H1 (cell line): Measurements from ENCODE around the gene SRSF3. TPM values are rescaled to one million over a fixed set of nuclear protein-coding genes. Genes with fewer than 3 reads are reported as not detected.

ENCODE experiments used
- CTCF ChIA-PET: fragments of 300-600 bp; sonication (Branson Sonifier 250); formaldehyde crosslinking; loops from one replicate; lab custom pipeline; 2021; ENCODE audit not compliant: partially characterized antibody; lab: Charles Lee
- POLR2A ChIA-PET: fragments of 300-600 bp; sonication (Branson Sonifier 250); formaldehyde crosslinking; loops from one replicate; lab custom pipeline; 2021; ENCODE audit warnings: inconsistent platforms; ENCODE audit not compliant: partially characterized antibody; lab: Charles Lee
- DNase-seq, 2 experiments: peaks; one replicate each; pipeline versions ENCODE4 v3.0.0 to v3.0.0-alpha.2; 2010 to 2022; ENCODE audit warnings: low spot score in 2 of 2, low read depth in 1 of 2, mixed read lengths in 1 of 2
- FAIRE-seq: peaks from 2 replicates; lab custom pipeline; 2011; peaks lifted over from hg19 to GRCh38; lab: Jason Lieb, UNC
- H2AFZ ChIP-seq: 2 replicates; pipeline ENCODE4 v1.8.1; 2012; ENCODE audit warnings: low read length, inconsistent platforms
- H2AK5ac ChIP-seq: 2 replicates; pipeline ENCODE4 v1.6.1; 2013; ENCODE audit warnings: low read depth, low read length
- H2BK120ac ChIP-seq: replicated peaks from 2 replicates; pipeline ENCODE3; 2013; ENCODE audit warnings: low read depth, low read length, inconsistent platforms
- H2BK12ac ChIP-seq: 2 replicates; pipeline ENCODE4 v1.6.1; 2013; ENCODE audit warnings: low read depth, low read length
- H2BK15ac ChIP-seq: 2 replicates; pipeline ENCODE4 v1.6.1; 2013; ENCODE audit warnings: low read length
- H2BK20ac ChIP-seq: 2 replicates; pipeline ENCODE4 v1.6.1; 2013; ENCODE audit warnings: low read length
- H2BK5ac ChIP-seq: 2 replicates; pipeline ENCODE4 v1.6.1; 2013; ENCODE audit warnings: low read depth, low read length
- H3K14ac ChIP-seq: 2 replicates; pipeline ENCODE4 v1.6.1; 2013; ENCODE audit warnings: inconsistent platforms; ENCODE audit not compliant: insufficient read length
- H3K18ac ChIP-seq: 2 replicates; pipeline ENCODE4 v1.6.1; 2013; ENCODE audit warnings: low read length; ENCODE audit errors: extremely low read depth
- H3K23ac ChIP-seq: 2 replicates; pipeline ENCODE4 v1.6.1; 2013; ENCODE audit warnings: inconsistent platforms; ENCODE audit not compliant: insufficient read length
- H3K23me2 ChIP-seq: 2 replicates; pipeline ENCODE4 v1.6.1; 2013; ENCODE audit warnings: low read depth, low read length
- H3K27ac ChIP-seq: 2 replicates; pipeline ENCODE4 v1.6.1; 2011; ENCODE audit warnings: low read depth, low read length, inconsistent platforms
- H3K27me3 ChIP-seq, 4 experiments: replicated peaks in 1 of 4; 1 replicate in 1 of 4; 2 replicates in 3 of 4; pipeline versions ENCODE4 v1.6.1 to v1.8.1; 2011 to 2013; ENCODE audit warnings: low read length in 3 of 4, mild to moderate bottlenecking in 3 of 4, inconsistent platforms in 2 of 4, mixed read lengths in 2 of 4, moderate library complexity in 1 of 4; ENCODE audit not compliant: control insufficient read depth in 3 of 4, insufficient read depth in 3 of 4; ENCODE audit errors: extremely low read depth in 1 of 4
- H3K36me3 ChIP-seq, 4 experiments: 2 replicates each; pipeline versions ENCODE4 v1.6.1 to v1.8.1; 2011 to 2013; ENCODE audit warnings: mild to moderate bottlenecking in 4 of 4, low read length in 3 of 4, moderate library complexity in 2 of 4, control low read depth in 1 of 4, inconsistent platforms in 1 of 4; ENCODE audit not compliant: insufficient read depth in 4 of 4, control insufficient read depth in 2 of 4
- H3K4ac ChIP-seq: replicated peaks from 2 replicates; pipeline ENCODE3; 2013; ENCODE audit warnings: low read length, low read depth, mixed read lengths, inconsistent platforms; ENCODE audit not compliant: insufficient read length
- H3K4me1 ChIP-seq, 4 experiments: replicated peaks in 1 of 4; 1 replicate in 1 of 4; 2 replicates in 3 of 4; pipeline versions ENCODE4 v1.6.1 to v1.8.1; 2011 to 2013; ENCODE audit warnings: low read length in 3 of 4, inconsistent platforms in 2 of 4, mixed read lengths in 1 of 4; ENCODE audit not compliant: insufficient read depth in 4 of 4, control insufficient read depth in 3 of 4
- H3K4me2 ChIP-seq, 2 experiments: 2 replicates each; pipeline versions ENCODE4 v1.6.1 to v1.8.1; 2011 to 2013; ENCODE audit warnings: low read depth in 2 of 2, low read length in 2 of 2, control low read depth in 1 of 2, inconsistent platforms in 1 of 2, mild to moderate bottlenecking in 1 of 2; ENCODE audit not compliant: insufficient read depth in 1 of 2
- H3K4me3 ChIP-seq, 4 experiments: fragments of 200-600, 300-600 bp in 1 of 4; sonication (generic), shearing (Covaris generic), sonication (Bioruptor Twin) in 1 of 4; 2 replicates each; pipeline versions ENCODE4 v1.5.1 to v1.8.1; 2011 to 2016; ENCODE audit warnings: low read length in 4 of 4, low read depth in 3 of 4, control low read depth in 2 of 4, inconsistent platforms in 2 of 4, mild to moderate bottlenecking in 2 of 4, mixed read lengths in 1 of 4, moderate library complexity in 1 of 4; ENCODE audit not compliant: insufficient read depth in 2 of 4; ENCODE audit errors: extremely low read depth in 1 of 4
- H3K56ac ChIP-seq: replicated peaks from 2 replicates; pipeline ENCODE3; 2013; ENCODE audit warnings: low read depth, mild to moderate bottlenecking, mixed read lengths, low read length, inconsistent platforms; ENCODE audit not compliant: insufficient read length
- H3K79me1 ChIP-seq: 2 replicates; pipeline ENCODE4 v1.6.1; 2013; ENCODE audit warnings: low read depth, low read length, control low read depth
- H3K79me2 ChIP-seq, 2 experiments: 2 replicates each; pipeline versions ENCODE4 v1.6.1 to v1.8.1; 2012 to 2013; ENCODE audit warnings: low read length in 2 of 2, mild to moderate bottlenecking in 2 of 2, inconsistent platforms in 1 of 2; ENCODE audit not compliant: insufficient read depth in 2 of 2, control insufficient read depth in 1 of 2
- H3K9ac ChIP-seq, 4 experiments: replicated peaks in 1 of 4; 1 replicate in 1 of 4; 2 replicates in 3 of 4; pipeline versions ENCODE4 v1.6.1 to v1.8.1; 2011 to 2013; ENCODE audit warnings: low read depth in 3 of 4, low read length in 3 of 4, control low read depth in 2 of 4, mild to moderate bottlenecking in 2 of 4, moderate library complexity in 2 of 4, inconsistent platforms in 1 of 4; ENCODE audit errors: extremely low read depth in 1 of 4
- H3K9me3 ChIP-seq, 2 experiments: 2 replicates each; pipeline versions ENCODE4 v1.6.1 to v1.8.1; 2012 to 2013; ENCODE audit warnings: mild to moderate bottlenecking in 2 of 2, moderate library complexity in 2 of 2, control low read depth in 1 of 2, inconsistent platforms in 1 of 2, low read depth in 1 of 2, low read length in 1 of 2, mixed read lengths in 1 of 2; ENCODE audit not compliant: insufficient read depth in 2 of 2
- H4K20me1 ChIP-seq, 2 experiments: replicated peaks in 1 of 2; 2 replicates each; pipeline versions ENCODE3 to v1.8.1; 2011 to 2013; ENCODE audit warnings: inconsistent platforms in 2 of 2, low read length in 2 of 2, mild to moderate bottlenecking in 1 of 2; ENCODE audit not compliant: insufficient read depth in 2 of 2, control insufficient read depth in 1 of 2
- H4K5ac ChIP-seq: 2 replicates; pipeline ENCODE4 v1.6.1; 2013; ENCODE audit warnings: low read length, low read depth, mixed read lengths, inconsistent platforms; ENCODE audit not compliant: insufficient read length
- H4K8ac ChIP-seq: 2 replicates; pipeline ENCODE4 v1.8.0; 2013; ENCODE audit warnings: mild to moderate bottlenecking, moderate library complexity, low read length, inconsistent platforms; ENCODE audit not compliant: insufficient read depth; ENCODE audit errors: extremely low read depth
- H4K91ac ChIP-seq: replicated peaks from 2 replicates; pipeline ENCODE3; 2013; ENCODE audit warnings: low read length, mixed read lengths, inconsistent platforms; ENCODE audit not compliant: insufficient read length
- CEBPB ChIP-seq: IDR thresholded peaks from 2 replicates; pipeline ENCODE4 v1.6.1; 2012; ENCODE audit warnings: low read depth, low read length
- CHD2 ChIP-seq: IDR thresholded peaks from 2 replicates; pipeline ENCODE4 v1.6.1; 2012; ENCODE audit warnings: low read length, improper control_type of control experiment
- CREB1 ChIP-seq: IDR thresholded peaks from 2 replicates; pipeline ENCODE4 v1.6.1; 2012; ENCODE audit warnings: inconsistent platforms
- GABPA ChIP-seq: IDR thresholded peaks from 2 replicates; pipeline ENCODE4 v1.6.1; 2011; ENCODE audit warnings: mild to moderate bottlenecking, low read length, moderate library complexity, borderline replicate concordance; ENCODE audit not compliant: insufficient read depth
- HDAC2 ChIP-seq, 2 experiments: fragments of 300-600 bp in 1 of 2; sonication (generic) in 1 of 2; IDR thresholded peaks; 2 replicates each; pipeline ENCODE4 v1.6.1; 2011 to 2012; ENCODE audit warnings: low read depth in 2 of 2, low read length in 2 of 2, mild to moderate bottlenecking in 2 of 2, moderate library complexity in 2 of 2, borderline replicate concordance in 1 of 2, inconsistent platforms in 1 of 2
- JUN ChIP-seq: IDR thresholded peaks from 2 replicates; pipeline ENCODE4 v1.6.1; 2011; ENCODE audit warnings: low read depth, mild to moderate bottlenecking, improper control_type of control experiment, low read length
- KDM4A ChIP-seq: IDR thresholded peaks from one replicate; pipeline ENCODE4 v1.7.1; 2012; ENCODE audit warnings: low read depth, mild to moderate bottlenecking, moderate library complexity, low read length, inconsistent platforms; ENCODE audit not compliant: severe bottlenecking
- PHF8 ChIP-seq: fragments of 200-600 bp; sonication (generic); conservative IDR thresholded peaks from 2 replicates; pipeline ENCODE4 v1.7.1; 2012; ENCODE audit warnings: low read depth, mild to moderate bottlenecking, inconsistent platforms, low read length, moderate library complexity
- POLR2AphosphoS5 ChIP-seq: IDR thresholded peaks from 2 replicates; pipeline ENCODE4 v1.6.1; 2011; ENCODE audit warnings: low read depth, low read length
- POU5F1 ChIP-seq: IDR thresholded peaks from 2 replicates; pipeline ENCODE4 v1.6.1; 2011; ENCODE audit warnings: low read depth, mild to moderate bottlenecking, low read length, moderate library complexity
- RXRA ChIP-seq: IDR thresholded peaks from 2 replicates; pipeline ENCODE4 v1.6.1; 2011; ENCODE audit warnings: low read depth, mild to moderate bottlenecking, low read length, moderate library complexity; ENCODE audit not compliant: insufficient read depth
- TBP ChIP-seq: IDR thresholded peaks from 2 replicates; pipeline ENCODE4 v1.6.1; 2011; ENCODE audit warnings: low read depth, low read length, improper control_type of control experiment
- WGBS, 2 experiments: shearing (Covaris generic) in 1 of 2; methylation state at CpG; one replicate each; pipeline versions ENCODE4 v1.1.6 to v1.1.7; 2013 to 2015; ENCODE audit warnings: low lambda C conversion rate in 2 of 2, mixed read lengths in 2 of 2, inconsistent platforms in 1 of 2, low coverage in 1 of 2, missing lambda C conversion rate in 1 of 2; ENCODE audit not compliant: insufficient replicate concordance in 2 of 2, insufficient coverage in 1 of 2, insufficient read length in 1 of 2; ENCODE audit errors: extremely low coverage in 1 of 2, missing lambda C conversion rate in 1 of 2; 5-methylcytosine and 5-hydroxymethylcytosine counted together
- polyA plus RNA-seq, 7 experiments: library from polyadenylated mRNA; depleted of rRNA in 3 of 7; stranded (reverse) in 5 of 7; unstranded in 2 of 7; fragments of >200 nt in 5 of 7; fragments of 200-250 nt in 2 of 7; gene quantifications; 1 replicate in 5 of 7; 2 replicates in 1 of 7; 4 replicates in 1 of 7; pipeline versions ENCODE4 v1.2.1 to v1.2.3, GENCODE V29; 2011 to 2013; ENCODE audit warnings: missing spikeins in 2 of 7, mixed read lengths in 2 of 7
- total RNA-seq: library from RNA; stranded (reverse); fragmentation: NEBNext Ultra II Directional; extraction: Animal tissue kit (Norgen Biotek cat#: 25700); gene quantifications from 2 replicates; pipeline ENCODE4 v1.2.1, GENCODE V29; 2021
- TF ChIP-seq, protein P1 (sequence below): IDR thresholded peaks from 2 replicates; pipeline ENCODE4 v1.6.1; 2011; ENCODE audit warnings: low read depth, mild to moderate bottlenecking, low read length; ENCODE audit not compliant: insufficient read depth

Gene SRSF3
- total and polyA plus RNA-seq, 2 of the 8 experiments (the other 6 are each of a cell fraction or from before 2014, with no cell fraction given): 471 to 689 TPM

DNA sequence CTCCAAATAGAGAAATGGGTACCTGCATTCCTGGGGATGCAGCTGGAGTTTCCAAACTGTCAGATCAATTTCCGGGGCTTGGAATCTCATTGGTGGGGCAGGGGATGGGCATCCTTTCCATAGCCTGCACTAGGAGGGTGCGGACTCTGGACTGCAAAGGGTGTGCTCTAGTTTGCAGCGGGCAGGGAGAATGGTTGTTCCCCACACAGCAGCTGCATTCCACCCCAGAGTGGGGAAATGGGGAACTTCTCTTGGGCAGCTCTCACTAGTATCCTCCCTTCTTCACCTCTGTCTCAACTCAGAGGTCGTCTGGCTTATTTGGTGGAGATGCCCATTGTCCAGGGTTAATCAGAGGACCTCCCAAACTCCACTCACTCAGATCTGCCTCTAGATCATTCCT lies 49.8 kb downstream of the SRSF3 start:
- no peak overlapping the region for H2BK12ac ChIP-seq
- CTCF ChIA-PET: interaction anchor here (0.6 to 2.7 kb wide), 8 partner anchors 11 to 121 kb away, joined by 3 to 7 read pairs (median 3); no protein-coding TSS in a partner anchor
- POLR2A ChIA-PET: interaction anchor here (1.2 to 1.4 kb wide), 3 partner anchors 8 to 51 kb away, joined by 3 read pairs; no protein-coding TSS in a partner anchor
- no peak for DNase-seq
- 90% methylated on average over 4 of the region's 4 CpGs; no CpG with 5 or more reads in 1 of the 2 experiments for WGBS, 2 experiments
- H4K20me1 ChIP-seq: no peaks in the 10 kb centered on the region
- H2AFZ ChIP-seq: no peak overlapping the region
- H4K8ac ChIP-seq: no peak overlapping the region
- H3K4me2 ChIP-seq: no peak overlapping the region
- H3K79me2 ChIP-seq: no peaks in the 10 kb centered on the region
- H3K36me3 ChIP-seq: no peaks in the 10 kb centered on the region
- no peak overlapping the region for H3K18ac ChIP-seq
- H3K56ac ChIP-seq: no peak overlapping the region
- no peak for TF ChIP-seq CHD2
- no peak for TF ChIP-seq TBP
- TF ChIP-seq GABPA: no peak
- TF ChIP-seq JUN: no peak
- TF ChIP-seq KDM4A: no peak
- no peak for TF ChIP-seq POU5F1
- TF ChIP-seq CREB1: no peak
- no peak for TF ChIP-seq RXRA
- TF ChIP-seq CEBPB: no peak
- TF ChIP-seq PHF8: no peak
- TF ChIP-seq HDAC2 (IDR thresholded peaks at IDR 0.05; ENCODE audit: borderline replicate concordance in 1 of 2, low read depth in 2 of 2, low read length in 2 of 2): no peak
- TF ChIP-seq POLR2AphosphoS5: no peak
- TF ChIP-seq, protein P1, sequence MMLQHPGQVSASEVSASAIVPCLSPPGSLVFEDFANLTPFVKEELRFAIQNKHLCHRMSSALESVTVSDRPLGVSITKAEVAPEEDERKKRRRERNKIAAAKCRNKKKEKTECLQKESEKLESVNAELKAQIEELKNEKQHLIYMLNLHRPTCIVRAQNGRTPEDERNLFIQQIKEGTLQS: no peak
- H3K9me3 ChIP-seq: no peaks in the 10 kb centered on the region
- H4K91ac ChIP-seq: no peak overlapping the region
- no peaks in the 10 kb centered on the region for H3K27me3 ChIP-seq
- no peak for FAIRE-seq
- H2BK5ac ChIP-seq: no peak overlapping the region
- no peak overlapping the region for H2BK20ac ChIP-seq
- H2BK120ac ChIP-seq: no peak overlapping the region
- H4K5ac ChIP-seq: no peak overlapping the region
- H3K79me1 ChIP-seq: no peaks in the 10 kb centered on the region
- no peak overlapping the region for H3K4me3 ChIP-seq
- H3K9ac ChIP-seq: no peak overlapping the region
- H3K27ac ChIP-seq: no peak overlapping the region
- no peak overlapping the region for H2AK5ac ChIP-seq
- H3K14ac ChIP-seq: no peak overlapping the region
- no peak overlapping the region for H3K23ac ChIP-seq
- H3K4me1 ChIP-seq: no peaks in the 10 kb centered on the region; a peak in 1 of 7 replicates
- H3K4ac ChIP-seq: no peak overlapping the region
- no peaks in the 10 kb centered on the region for H3K23me2 ChIP-seq
- H2BK15ac ChIP-seq: no peak overlapping the region
